Hematopoietic multipotent progenitor cell treated with erythropoietin and hydrocortisone succinate and interleukin-3 and kit ligand, for 15 days (in vitro differentiated cells): ENCODE data around the gene TACC2.

ENCODE experiments used
- DNase-seq: peaks from one replicate; pipeline ENCODE4 v3.0.0-alpha.2; 2015; ENCODE audit warnings: low spot score

TACC2 gene

GRCh38 chr10:122222638-122223037, 233.7 kb downstream of the TACC2 start:
- no peak for DNase-seq

GRCh38 chr10:122224159-122224558, 235.2 kb downstream of the TACC2 start:
- no peak for DNase-seq

GRCh38 chr10:122225330-122225729, 236.4 kb downstream of the TACC2 start:
- no peak for DNase-seq

GRCh38 chr10:122227754-122228153, 238.8 kb downstream of the TACC2 start:
- DNase-seq = no peak

GRCh38 chr10:122229666-122230065, 240.7 kb downstream of the TACC2 start:
- no peak for DNase-seq

GRCh38 chr10:122230222-122230621, 241.3 kb downstream of the TACC2 start:
- DNase-seq = no peak

- DNase-seq = no peak
Measured at GRCh38 chr10:122232769-122233168, 243.8 kb downstream of the TACC2 start.

GRCh38 chr10:122233857-122234348, 244.9 kb downstream of the TACC2 start:
- DNase-seq = no peak

- DNase-seq = no peak
Measured at GRCh38 chr10:122234416-122234815, 245.5 kb downstream of the TACC2 start.

- DNase-seq = no peak
Measured at GRCh38 chr10:122236690-122237306, 247.8 kb downstream of the TACC2 start.

GRCh38 chr10:122237331-122237990, 248.5 kb downstream of the TACC2 start:
- no peak for DNase-seq

GRCh38 chr10:122239578-122240257, 250.8 kb downstream of the TACC2 start:
- DNase-seq = no peak

GRCh38 chr10:122240401-122240800, 251.4 kb downstream of the TACC2 start:
- DNase-seq = no peak

- no peak for DNase-seq
Measured at GRCh38 chr10:122241836-122242235, 252.9 kb downstream of the TACC2 start.

GRCh38 chr10:122243550-122243949, 254.6 kb downstream of the TACC2 start:
- DNase-seq = no peak

- DNase-seq = no peak
Measured at GRCh38 chr10:122244001-122244975, 255.3 kb downstream of the TACC2 start.

GRCh38 chr10:122245136-122245535, 256.2 kb downstream of the TACC2 start:
- DNase-seq = no peak

GRCh38 chr10:122245897-122246296, 256.9 kb downstream of the TACC2 start:
- DNase-seq = no peak

GRCh38 chr10:122246830-122247520, 258.0 kb downstream of the TACC2 start:
- no peak for DNase-seq

- DNase-seq = no peak
Measured at GRCh38 chr10:122248356-122249302, 259.7 kb downstream of the TACC2 start.
